ENCODE results near the gene CIZ1.
A peak's percentile ranks its signal among the peaks of the same experiment; 100 is the strongest.

The CIZ1 gene

GRCh38 chr9:128120061-128120740, 71.2 kb downstream of the CIZ1 start:
- no peak for TF ChIP-seq CTCF (conservative IDR thresholded peaks at IDR 0.05; ENCODE audit: low read depth, low read length)
- DNase-seq (ENCODE audit: low read depth) = no peak

GRCh38 chr9:128118971-128119665, 72.3 kb downstream of the CIZ1 start:
- no peak for DNase-seq (ENCODE audit: low read depth)

More at GRCh38 chr9:128120061-128120740, 71.2 kb downstream of the CIZ1 start:
- H3K4me3 ChIP-seq (ENCODE audit: low read depth, low read length) = no peak overlapping the region

GRCh38 chr9:128118472-128118857, 72.9 kb downstream of the CIZ1 start:
- TF ChIP-seq CTCF (conservative IDR thresholded peaks at IDR 0.05; ENCODE audit: low read depth, low read length) = no peak
- no peak for DNase-seq (ENCODE audit: low read depth)
- no peak overlapping the region for H3K4me3 ChIP-seq (ENCODE audit: low read depth, low read length)

More at GRCh38 chr9:128118971-128119665, 72.3 kb downstream of the CIZ1 start:
- TF ChIP-seq CTCF (conservative IDR thresholded peaks at IDR 0.05; ENCODE audit: low read depth, low read length) = no peak
- no peak overlapping the region for H3K4me3 ChIP-seq (ENCODE audit: low read depth, low read length)

GRCh38 chr9:128117613-128118471, 73.5 kb downstream of the CIZ1 start:
- peak overlapping the region; percentile 28 for H3K4me3 ChIP-seq (ENCODE audit: low read depth, low read length)
- peak; percentile 100 for TF ChIP-seq CTCF (conservative IDR thresholded peaks at IDR 0.05; ENCODE audit: low read depth, low read length)

GRCh38 chr9:128116104-128117083, 75.0 kb downstream of the CIZ1 start:
- no peak for DNase-seq (ENCODE audit: low read depth)
- TF ChIP-seq CTCF (conservative IDR thresholded peaks at IDR 0.05; ENCODE audit: low read depth, low read length) = no peak
- no peak overlapping the region for H3K4me3 ChIP-seq (ENCODE audit: low read depth, low read length)

More at GRCh38 chr9:128117613-128118471, 73.5 kb downstream of the CIZ1 start:
- DNase-seq (ENCODE audit: low read depth) = peak; percentile 91
